BE2C (cell line): ENCODE results near the gene PKD1L1.

Experiments
- DNase-seq: peaks from one replicate; pipeline ENCODE4 v3.0.0-alpha.2; 2020
- H3K27me3 ChIP-seq: fragments of 250-450 bp; sonication (Bioruptor Pico); 2 replicates; pipeline ENCODE4 v1.5.1; 2020; ENCODE audit warnings: mild to moderate bottlenecking
- H3K36me3 ChIP-seq: fragments of 250-450 bp; sonication (Bioruptor Pico); 2 replicates; pipeline ENCODE4 v1.5.1; 2020; ENCODE audit warnings: mild to moderate bottlenecking
- H3K4me1 ChIP-seq: fragments of 250-450 bp; sonication (Bioruptor Pico); 2 replicates; pipeline ENCODE4 v1.5.1; 2020
- H3K4me3 ChIP-seq: 2 replicates; pipeline ENCODE4 v1.5.1; 2011; ENCODE audit warnings: low read depth, low read length
- H3K9me3 ChIP-seq: fragments of 250-450 bp; sonication (Bioruptor Pico); 2 replicates; pipeline ENCODE4 v1.5.1; 2020
- CTCF ChIP-seq: IDR thresholded peaks from 2 replicates; pipeline ENCODE4 v1.5.1; 2012; ENCODE audit warnings: mild to moderate bottlenecking, low read depth, low read length

Gene PKD1L1

GRCh38 chr7:47787249-47788069, 160.8 kb downstream of the PKD1L1 start:
- TF ChIP-seq CTCF: no peak
- Histone ChIP-seq H3K4me3 (no peak overlapping the region), H3K4me1 (no peaks in the 10 kb centered on the region), H3K9me3 (no peaks in the 10 kb centered on the region), H3K36me3 (no peaks in the 10 kb centered on the region), H3K27me3 (no peaks in the 10 kb centered on the region)
- DNase-seq: no peak

- Histone ChIP-seq H3K27me3 (no peaks in the 10 kb centered on the region), H3K4me1 (no peaks in the 10 kb centered on the region), H3K4me3 (no peak overlapping the region), H3K36me3 (no peaks in the 10 kb centered on the region), H3K9me3 (no peaks in the 10 kb centered on the region)
- no peak for TF ChIP-seq CTCF
- DNase-seq: peak; percentile 20
Observed at GRCh38 chr7:47786557-47787248, 161.6 kb downstream of the PKD1L1 start.

GRCh38 chr7:47785923-47786556, 162.2 kb downstream of the PKD1L1 start:
- DNase-seq: no peak
- no peaks in the 10 kb centered on the region for H3K4me1 ChIP-seq
- TF ChIP-seq CTCF: no peak
- no peaks in the 10 kb centered on the region for H3K27me3 ChIP-seq
- H3K4me3 ChIP-seq: no peak overlapping the region
- no peaks in the 10 kb centered on the region for H3K36me3 ChIP-seq
- H3K9me3 ChIP-seq: no peaks in the 10 kb centered on the region

- no peak for DNase-seq
Observed at GRCh38 chr7:47783456-47784223, 164.6 kb downstream of the PKD1L1 start.

GRCh38 chr7:47782792-47783191, 165.5 kb downstream of the PKD1L1 start:
- no peaks in the 10 kb centered on the region for H3K4me1 ChIP-seq
- no peaks in the 10 kb centered on the region for H3K36me3 ChIP-seq
- DNase-seq: no peak
- TF ChIP-seq CTCF: no peak
- no peak overlapping the region for H3K4me3 ChIP-seq
- no peaks in the 10 kb centered on the region for H3K9me3 ChIP-seq
- H3K27me3 ChIP-seq: no peaks in the 10 kb centered on the region

More at GRCh38 chr7:47783456-47784223, 164.6 kb downstream of the PKD1L1 start:
- H3K4me1 ChIP-seq: no peaks in the 10 kb centered on the region
- H3K27me3 ChIP-seq: no peaks in the 10 kb centered on the region
- TF ChIP-seq CTCF: no peak
- H3K4me3 ChIP-seq: no peak overlapping the region
- no peaks in the 10 kb centered on the region for H3K36me3 ChIP-seq
- H3K9me3 ChIP-seq: no peaks in the 10 kb centered on the region
